ENCODE results near the gene MARCHF11.
A peak's percentile ranks its signal among the peaks of the same experiment; 100 is the strongest.

Gene MARCHF11

GRCh38 chr5:16137177-16137576 is 42.4 kb downstream of the MARCHF11 start:
- TF ChIP-seq TAF1 (IDR thresholded peaks at IDR 0.05; ENCODE audit: borderline replicate concordance, insufficient read depth, low read length) (no peak), REST (IDR thresholded peaks at IDR 0.05; ENCODE audit: insufficient read depth in 1 of 2, low read depth in 2 of 2, low read length in 2 of 2) (no peak), POLR2AphosphoS5 (IDR thresholded peaks at IDR 0.05; ENCODE audit: low read depth, low read length) (no peak), SIN3A (IDR thresholded peaks at IDR 0.05; ENCODE audit: borderline replicate concordance, insufficient read depth, low read length) (no peak), FOXP2 (optimal IDR thresholded peaks at IDR 0.05; ENCODE audit: borderline replicate concordance, extremely low read depth, extremely low read length, insufficient read depth) (no peak)

GRCh38 chr5:16135506-16135905 is 44.1 kb downstream of the MARCHF11 start:
- TF ChIP-seq REST (IDR thresholded peaks at IDR 0.05; ENCODE audit: insufficient read depth in 1 of 2, low read depth in 2 of 2, low read length in 2 of 2) (no peak), SIN3A (IDR thresholded peaks at IDR 0.05; ENCODE audit: borderline replicate concordance, insufficient read depth, low read length) (no peak), FOXP2 (optimal IDR thresholded peaks at IDR 0.05; ENCODE audit: borderline replicate concordance, extremely low read depth, extremely low read length, insufficient read depth) (no peak), POLR2AphosphoS5 (IDR thresholded peaks at IDR 0.05; ENCODE audit: low read depth, low read length) (no peak), TAF1 (IDR thresholded peaks at IDR 0.05; ENCODE audit: borderline replicate concordance, insufficient read depth, low read length) (no peak)

GRCh38 chr5:16135003-16135402 is 44.6 kb downstream of the MARCHF11 start:
- no peak for TF ChIP-seq TAF1 (IDR thresholded peaks at IDR 0.05; ENCODE audit: borderline replicate concordance, insufficient read depth, low read length)
- peak in 1 of 2 experiments; percentile 60; a peak in 1 of 4 replicates for TF ChIP-seq REST (IDR thresholded peaks at IDR 0.05; ENCODE audit: insufficient read depth in 1 of 2, low read depth in 2 of 2, low read length in 2 of 2)

- TF ChIP-seq FOXP2 (optimal IDR thresholded peaks at IDR 0.05; ENCODE audit: borderline replicate concordance, extremely low read depth, extremely low read length, insufficient read depth) (no peak), SIN3A (IDR thresholded peaks at IDR 0.05; ENCODE audit: borderline replicate concordance, insufficient read depth, low read length) (no peak), POLR2AphosphoS5 (IDR thresholded peaks at IDR 0.05; ENCODE audit: low read depth, low read length) (no peak), REST (IDR thresholded peaks at IDR 0.05; ENCODE audit: insufficient read depth in 1 of 2, low read depth in 2 of 2, low read length in 2 of 2) (no peak), TAF1 (IDR thresholded peaks at IDR 0.05; ENCODE audit: borderline replicate concordance, insufficient read depth, low read length) (no peak)
Measured at GRCh38 chr5:16134204-16134603, 45.4 kb downstream of the MARCHF11 start.

GRCh38 chr5:16131878-16132277 is 47.7 kb downstream of the MARCHF11 start:
- TF ChIP-seq SIN3A (IDR thresholded peaks at IDR 0.05; ENCODE audit: borderline replicate concordance, insufficient read depth, low read length) (no peak), POLR2AphosphoS5 (IDR thresholded peaks at IDR 0.05; ENCODE audit: low read depth, low read length) (no peak)

Data from PFSK-1 (cell line).